Mucosa of descending colon (tissue), 3 donors: ENCODE data around the gene EN2. TPM values are rescaled to one million over a fixed set of nuclear protein-coding genes. Genes with fewer than 3 reads are reported as not detected.

Experiments used
- ATAC-seq: fragments of 200-7000 bp; cut with Tn5 transposase; one replicate; pipeline ENCODE4 v1.9.1; 2020; ENCODE audit warnings: mild to moderate bottlenecking, moderate library complexity
- DNase-seq, 3 donors: peaks; one replicate each; pipeline ENCODE4 v3.0.0-alpha.2; 2020
- H3K36me3 ChIP-seq: fragments of 200-600 bp; one replicate; pipeline ENCODE4 v1.8.0; 2021; ENCODE audit warnings: low read depth, mild to moderate bottlenecking
- H3K4me1 ChIP-seq: fragments of 200-600 bp; one replicate; pipeline ENCODE4 v1.8.0; 2021; ENCODE audit warnings: low read depth, mild to moderate bottlenecking
- H3K4me3 ChIP-seq: fragments of 200-600 bp; one replicate; pipeline ENCODE4 v1.8.0; 2021; ENCODE audit warnings: mild to moderate bottlenecking
- H3K9me3 ChIP-seq: fragments of 200-600 bp; one replicate; pipeline ENCODE4 v1.8.0; 2021; ENCODE audit warnings: mild to moderate bottlenecking
- intact Hi-C, 2 donors: fragments of 100-400 bp; cut with DNase I in 1 of 2; cut with micrococcal nuclease in 1 of 2; formaldehyde crosslinking; loops; one replicate each; pipeline versions ENCODE4 v1.11.0 to v1.11.1; 2022; cut with DNase I, micrococcal nuclease
- total RNA-seq, 3 donors: library from RNA; stranded (reverse); fragmentation: NEBNext Ultra II Directional in 2 of 3; extraction: Animal tissue kit (Norgen Biotek cat#: 25700) in 2 of 3; gene quantifications; one replicate each; pipeline versions ENCODE4 v1.2.1 to v1.2.4, GENCODE V29; 2021 to 2023
- TF ChIP-seq, protein P1 (sequence below): fragments of 200-600 bp; IDR thresholded peaks from one replicate; pipeline ENCODE4 v1.8.0; 2022; ENCODE audit warnings: antibody characterized with exemption, mild to moderate bottlenecking
- donor health status: DM: no; HTN: no; CAD: no; lungs with moderate emphysema.
- donor health status: DM: no; HTN: no; CAD: no.
- donor health status: DM: no; HTN: yes; CAD: no.

EN2 gene
- total RNA-seq, 3 donors from 2014 or later: not detected

DNA sequence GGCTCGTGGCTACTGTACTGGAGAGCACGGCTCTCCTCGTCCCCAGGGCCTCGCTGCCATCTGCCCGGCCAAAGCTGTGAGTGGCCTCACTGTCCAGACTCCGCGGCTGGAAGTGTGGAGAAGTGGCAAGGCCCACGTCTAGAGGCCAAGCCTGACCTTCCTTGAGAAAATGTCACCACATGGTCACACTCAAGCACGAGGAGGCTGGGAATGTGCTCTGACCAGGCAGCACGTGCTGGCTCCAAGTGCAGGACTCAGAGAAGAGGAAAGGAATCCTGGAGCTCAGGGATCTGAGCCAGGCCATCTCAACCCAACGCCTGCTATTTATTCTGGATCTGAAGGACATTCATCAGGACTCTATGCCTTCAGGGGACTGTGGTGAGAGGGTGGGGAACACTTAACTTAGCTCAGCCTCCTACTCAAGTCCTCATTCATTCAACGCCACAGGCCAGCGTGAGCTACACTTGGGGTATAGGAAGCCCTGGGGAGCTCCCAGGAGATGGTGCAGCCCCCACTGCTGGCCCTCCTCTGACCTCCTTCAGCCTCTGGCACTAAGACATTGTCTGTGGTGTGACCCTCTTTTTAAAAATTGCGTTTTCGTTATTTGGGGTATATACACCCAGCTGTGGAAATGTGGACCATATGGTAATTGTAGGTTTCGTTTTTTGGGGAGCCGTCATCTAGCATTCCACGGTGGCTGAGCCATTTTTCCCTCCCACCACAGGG is 29.0 kb downstream of the EN2 start:
- Histone ChIP-seq H3K4me3 (no peak overlapping the region), H3K4me1 (peaks cover 14% of the 10 kb centered on the region), H3K36me3 (no peaks in the 10 kb centered on the region), H3K9me3 (no peaks in the 10 kb centered on the region)
- DNase-seq (no peak), ATAC-seq (no peak)
- TF ChIP-seq, protein P1, sequence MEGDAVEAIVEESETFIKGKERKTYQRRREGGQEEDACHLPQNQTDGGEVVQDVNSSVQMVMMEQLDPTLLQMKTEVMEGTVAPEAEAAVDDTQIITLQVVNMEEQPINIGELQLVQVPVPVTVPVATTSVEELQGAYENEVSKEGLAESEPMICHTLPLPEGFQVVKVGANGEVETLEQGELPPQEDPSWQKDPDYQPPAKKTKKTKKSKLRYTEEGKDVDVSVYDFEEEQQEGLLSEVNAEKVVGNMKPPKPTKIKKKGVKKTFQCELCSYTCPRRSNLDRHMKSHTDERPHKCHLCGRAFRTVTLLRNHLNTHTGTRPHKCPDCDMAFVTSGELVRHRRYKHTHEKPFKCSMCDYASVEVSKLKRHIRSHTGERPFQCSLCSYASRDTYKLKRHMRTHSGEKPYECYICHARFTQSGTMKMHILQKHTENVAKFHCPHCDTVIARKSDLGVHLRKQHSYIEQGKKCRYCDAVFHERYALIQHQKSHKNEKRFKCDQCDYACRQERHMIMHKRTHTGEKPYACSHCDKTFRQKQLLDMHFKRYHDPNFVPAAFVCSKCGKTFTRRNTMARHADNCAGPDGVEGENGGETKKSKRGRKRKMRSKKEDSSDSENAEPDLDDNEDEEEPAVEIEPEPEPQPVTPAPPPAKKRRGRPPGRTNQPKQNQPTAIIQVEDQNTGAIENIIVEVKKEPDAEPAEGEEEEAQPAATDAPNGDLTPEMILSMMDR: no peak
- intact Hi-C loops: no loop called here

GRCh38 chr7:155487509-155488482 is 29.9 kb downstream of the EN2 start:
- intact Hi-C loops: no loop called here
- DNase-seq (no peak), ATAC-seq (no peak)
- Histone ChIP-seq H3K36me3 (no peaks in the 10 kb centered on the region), H3K4me3 (no peak overlapping the region), H3K4me1 (peaks cover 14% of the 10 kb centered on the region), H3K9me3 (no peaks in the 10 kb centered on the region)
- TF ChIP-seq, protein P1: no peak

DNA sequence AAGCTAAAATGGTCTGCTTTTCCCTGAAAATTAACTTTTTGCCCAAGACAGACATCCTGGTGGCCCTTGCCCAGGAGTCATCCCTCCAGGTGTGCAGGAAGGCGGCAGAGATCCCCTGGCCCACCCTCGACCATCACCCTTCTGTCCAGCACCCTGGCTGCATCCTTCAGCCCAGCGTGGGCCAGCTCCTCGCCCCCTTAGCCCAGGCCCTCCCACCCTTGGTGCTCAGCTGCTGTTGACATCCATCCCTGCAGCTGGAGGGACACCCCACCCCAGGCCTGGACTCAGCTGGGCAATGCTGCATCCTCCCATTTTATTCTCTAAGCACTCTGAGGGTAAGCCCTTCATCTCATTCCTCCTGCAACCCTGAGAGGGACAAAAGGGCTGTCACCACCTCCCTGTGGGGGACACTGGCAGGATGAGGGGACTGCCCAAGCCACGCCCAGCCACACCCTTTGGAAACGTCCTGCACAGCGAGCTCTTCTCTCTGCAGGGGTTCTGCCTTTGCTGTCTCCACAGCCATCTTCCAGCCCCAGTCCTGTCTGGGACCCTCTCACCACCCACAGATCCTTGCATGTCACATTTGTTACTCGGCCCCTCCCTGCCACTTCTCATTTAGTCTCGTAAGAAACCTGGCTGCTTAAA is 30.7 kb downstream of the EN2 start:
- H3K9me3 ChIP-seq: no peaks in the 10 kb centered on the region
- DNase-seq (no peak), ATAC-seq (no peak)
- no peaks in the 10 kb centered on the region for H3K36me3 ChIP-seq
- no peak overlapping the region for H3K4me3 ChIP-seq
- TF ChIP-seq, protein P1: no peak
- H3K4me1 ChIP-seq: peaks cover 14% of the 10 kb centered on the region
- intact Hi-C loops: no loop called here

DNA sequence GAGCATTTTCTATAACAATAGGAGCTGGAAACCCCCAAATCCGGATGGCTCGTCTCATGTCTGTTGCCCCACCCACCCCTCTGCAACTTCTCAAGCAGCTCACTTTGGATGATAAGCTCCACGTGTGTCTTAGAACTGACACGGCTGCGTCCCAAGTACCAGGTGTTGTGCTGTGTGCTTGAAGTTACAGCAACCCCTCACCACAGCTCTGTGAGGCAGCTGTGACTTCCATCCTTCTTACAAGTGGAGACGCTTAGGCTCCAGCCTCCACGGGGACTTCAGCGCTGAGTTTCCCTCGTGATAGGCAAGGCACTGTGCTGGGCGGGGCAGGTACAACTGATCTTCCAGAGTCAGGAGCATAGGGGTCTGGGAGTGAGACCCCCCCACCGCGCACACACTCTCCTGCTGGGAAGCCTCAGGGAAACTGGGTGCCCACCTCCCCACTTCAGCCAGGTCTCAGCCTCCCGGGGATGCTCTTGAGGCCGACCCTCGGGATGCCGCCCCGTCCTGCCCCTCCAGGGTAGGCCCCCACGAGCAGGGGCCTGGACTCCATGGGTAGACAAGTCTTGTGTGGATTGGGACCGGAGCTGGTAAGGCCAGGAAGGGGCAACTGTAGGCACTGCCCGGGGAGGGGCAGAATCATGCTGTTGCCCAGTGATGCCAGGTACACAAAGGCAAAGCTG is 31.4 kb downstream of the EN2 start:
- intact Hi-C loops: no loop called here
- H3K4me3 ChIP-seq: no peak overlapping the region
- ATAC-seq (no peak), DNase-seq (no peak)
- no peaks in the 10 kb centered on the region for H3K36me3 ChIP-seq
- H3K4me1 ChIP-seq: peaks cover 14% of the 10 kb centered on the region
- TF ChIP-seq, protein P1: no peak
- H3K9me3 ChIP-seq: no peaks in the 10 kb centered on the region
